ENCODE measurements around the gene SYT9.

Gene SYT9

GRCh38 chr11:7442588-7443215 is 191.0 kb downstream of the SYT9 start:
- H3K9me3 ChIP-seq (ENCODE audit: control insufficient read depth, insufficient read depth, low read length): no peaks in the 10 kb centered on the region
- no peaks in the 10 kb centered on the region for H3K4me1 ChIP-seq (ENCODE audit: control insufficient read depth, insufficient read depth, low read length)
- H3K27me3 ChIP-seq (ENCODE audit: control insufficient read depth, insufficient read depth, low read length): no peaks in the 10 kb centered on the region
- DNase-seq (ENCODE audit: low read depth, low spot score): peak; percentile 41
- no CpG with 5 or more reads among the region's 6 CpGs for WGBS (ENCODE audit: insufficient coverage, insufficient read length)
- no peak overlapping the region for H3K27ac ChIP-seq (ENCODE audit: low read length)
- H3K36me3 ChIP-seq (ENCODE audit: control insufficient read depth, insufficient read depth, low read length): no peaks in the 10 kb centered on the region
- no peak overlapping the region for H3K4me3 ChIP-seq (ENCODE audit: low read length)

GRCh38 chr11:7444091-7444981 is 192.6 kb downstream of the SYT9 start:
- no peaks in the 10 kb centered on the region for H3K9me3 ChIP-seq (ENCODE audit: control insufficient read depth, insufficient read depth, low read length)
- H3K4me1 ChIP-seq (ENCODE audit: control insufficient read depth, insufficient read depth, low read length): no peaks in the 10 kb centered on the region
- no peaks in the 10 kb centered on the region for H3K36me3 ChIP-seq (ENCODE audit: control insufficient read depth, insufficient read depth, low read length)
- H3K4me3 ChIP-seq (ENCODE audit: low read length): no peak overlapping the region
- no peaks in the 10 kb centered on the region for H3K27me3 ChIP-seq (ENCODE audit: control insufficient read depth, insufficient read depth, low read length)
- H3K27ac ChIP-seq (ENCODE audit: low read length): no peak overlapping the region
- no peak for DNase-seq (ENCODE audit: low read depth, low spot score)
- WGBS (ENCODE audit: insufficient coverage, insufficient read length): no CpG with 5 or more reads among the region's 6 CpGs

DNA sequence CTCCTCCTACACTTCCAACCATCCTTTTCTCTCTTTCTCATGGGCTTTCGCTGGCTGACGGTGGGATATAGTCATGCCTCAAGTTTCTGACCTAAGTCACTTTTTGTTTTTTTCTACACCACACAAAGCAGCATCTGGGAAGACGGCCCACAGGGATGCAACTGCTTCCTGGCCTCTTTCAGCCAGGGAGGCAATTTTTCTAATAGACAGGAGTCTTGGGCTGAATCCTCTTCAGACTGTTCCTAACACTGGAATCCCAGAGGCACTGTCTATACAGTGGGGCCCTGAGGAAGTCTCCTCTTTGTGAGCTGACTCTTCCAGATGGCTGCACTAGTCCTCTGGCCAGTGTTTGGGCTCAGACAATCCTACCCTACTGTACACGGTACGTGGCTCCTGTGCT is 193.9 kb downstream of the SYT9 start:
- Histone ChIP-seq H3K36me3 (ENCODE audit: control insufficient read depth, insufficient read depth, low read length) (no peaks in the 10 kb centered on the region), H3K4me3 (ENCODE audit: low read length) (no peak overlapping the region), H3K9me3 (ENCODE audit: control insufficient read depth, insufficient read depth, low read length) (no peaks in the 10 kb centered on the region), H3K27ac (ENCODE audit: low read length) (no peak overlapping the region), H3K27me3 (ENCODE audit: control insufficient read depth, insufficient read depth, low read length) (no peaks in the 10 kb centered on the region), H3K4me1 (ENCODE audit: control insufficient read depth, insufficient read depth, low read length) (no peaks in the 10 kb centered on the region)
- WGBS (ENCODE audit: insufficient coverage, insufficient read length): no CpG with 5 or more reads among the region's 5 CpGs
- no peak for DNase-seq (ENCODE audit: low read depth, low spot score)

- no peaks in the 10 kb centered on the region for H3K36me3 ChIP-seq (ENCODE audit: control insufficient read depth, insufficient read depth, low read length)
- H3K27ac ChIP-seq (ENCODE audit: low read length): no peak overlapping the region
- no CpG with 5 or more reads among the region's 12 CpGs for WGBS (ENCODE audit: insufficient coverage, insufficient read length)
- H3K9me3 ChIP-seq (ENCODE audit: control insufficient read depth, insufficient read depth, low read length): no peaks in the 10 kb centered on the region
- H3K4me1 ChIP-seq (ENCODE audit: control insufficient read depth, insufficient read depth, low read length): no peaks in the 10 kb centered on the region
- peak; percentile 9 for DNase-seq (ENCODE audit: low read depth, low spot score)
- H3K27me3 ChIP-seq (ENCODE audit: control insufficient read depth, insufficient read depth, low read length): no peaks in the 10 kb centered on the region
- H3K4me3 ChIP-seq (ENCODE audit: low read length): no peak overlapping the region
Observed at GRCh38 chr11:7448201-7448600, 196.5 kb downstream of the SYT9 start.

GRCh38 chr11:7449211-7449840 is 197.6 kb downstream of the SYT9 start:
- Histone ChIP-seq H3K36me3 (ENCODE audit: control insufficient read depth, insufficient read depth, low read length) (no peaks in the 10 kb centered on the region), H3K4me3 (ENCODE audit: low read length) (no peak overlapping the region), H3K27me3 (ENCODE audit: control insufficient read depth, insufficient read depth, low read length) (no peaks in the 10 kb centered on the region), H3K4me1 (ENCODE audit: control insufficient read depth, insufficient read depth, low read length) (no peaks in the 10 kb centered on the region), H3K9me3 (ENCODE audit: control insufficient read depth, insufficient read depth, low read length) (no peaks in the 10 kb centered on the region), H3K27ac (ENCODE audit: low read length) (no peak overlapping the region)
- no peak for DNase-seq (ENCODE audit: low read depth, low spot score)
- WGBS (ENCODE audit: insufficient coverage, insufficient read length): no CpG with 5 or more reads among the region's 3 CpGs

DNA sequence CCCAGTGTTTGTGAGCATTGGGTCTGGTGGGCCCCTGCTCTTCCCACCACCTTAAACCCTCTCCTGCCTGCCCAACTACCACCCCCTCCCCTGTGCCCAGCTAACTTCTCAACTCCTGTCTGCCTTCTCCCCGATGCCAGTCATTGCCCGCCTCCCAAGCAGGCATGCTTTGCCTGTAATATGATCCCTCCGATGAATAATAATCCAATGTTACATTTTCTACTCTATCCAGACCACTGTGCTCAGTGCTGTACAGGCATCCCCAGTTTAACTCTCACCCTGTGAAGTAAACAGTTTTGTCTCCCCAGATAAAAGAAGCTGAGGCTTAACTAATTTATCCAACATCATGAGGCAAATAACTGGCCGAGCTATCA is 198.1 kb downstream of the SYT9 start:
- WGBS (ENCODE audit: insufficient coverage, insufficient read length): no CpG with 5 or more reads among the region's 4 CpGs

GRCh38 chr11:7450836-7451235 is 199.1 kb downstream of the SYT9 start:
- WGBS (ENCODE audit: insufficient coverage, insufficient read length): no CpG with 5 or more reads among the region's 3 CpGs
- Histone ChIP-seq H3K27ac (ENCODE audit: low read length) (no peak overlapping the region), H3K36me3 (ENCODE audit: control insufficient read depth, insufficient read depth, low read length) (no peaks in the 10 kb centered on the region), H3K4me3 (ENCODE audit: low read length) (no peak overlapping the region), H3K27me3 (ENCODE audit: control insufficient read depth, insufficient read depth, low read length) (no peaks in the 10 kb centered on the region), H3K9me3 (ENCODE audit: control insufficient read depth, insufficient read depth, low read length) (no peaks in the 10 kb centered on the region), H3K4me1 (ENCODE audit: control insufficient read depth, insufficient read depth, low read length) (no peaks in the 10 kb centered on the region)
- DNase-seq (ENCODE audit: low read depth, low spot score): no peak

More for the DNA sequence above, 198.1 kb downstream of the SYT9 start:
- no peak overlapping the region for H3K4me3 ChIP-seq (ENCODE audit: low read length)
- no peak overlapping the region for H3K27ac ChIP-seq (ENCODE audit: low read length)
- H3K27me3 ChIP-seq (ENCODE audit: control insufficient read depth, insufficient read depth, low read length): no peaks in the 10 kb centered on the region
- H3K36me3 ChIP-seq (ENCODE audit: control insufficient read depth, insufficient read depth, low read length): no peaks in the 10 kb centered on the region
- no peaks in the 10 kb centered on the region for H3K9me3 ChIP-seq (ENCODE audit: control insufficient read depth, insufficient read depth, low read length)
- no peaks in the 10 kb centered on the region for H3K4me1 ChIP-seq (ENCODE audit: control insufficient read depth, insufficient read depth, low read length)
- no peak for DNase-seq (ENCODE audit: low read depth, low spot score)

GRCh38 chr11:7451520-7451919 is 199.8 kb downstream of the SYT9 start:
- no peaks in the 10 kb centered on the region for H3K4me1 ChIP-seq (ENCODE audit: control insufficient read depth, insufficient read depth, low read length)
- no peaks in the 10 kb centered on the region for H3K9me3 ChIP-seq (ENCODE audit: control insufficient read depth, insufficient read depth, low read length)
- H3K27me3 ChIP-seq (ENCODE audit: control insufficient read depth, insufficient read depth, low read length): no peaks in the 10 kb centered on the region
- H3K36me3 ChIP-seq (ENCODE audit: control insufficient read depth, insufficient read depth, low read length): no peaks in the 10 kb centered on the region
- H3K4me3 ChIP-seq (ENCODE audit: low read length): no peak overlapping the region
- WGBS (ENCODE audit: insufficient coverage, insufficient read length): no CpG with 5 or more reads among the region's 3 CpGs
- DNase-seq (ENCODE audit: low read depth, low spot score): no peak
- no peak overlapping the region for H3K27ac ChIP-seq (ENCODE audit: low read length)

DNA sequence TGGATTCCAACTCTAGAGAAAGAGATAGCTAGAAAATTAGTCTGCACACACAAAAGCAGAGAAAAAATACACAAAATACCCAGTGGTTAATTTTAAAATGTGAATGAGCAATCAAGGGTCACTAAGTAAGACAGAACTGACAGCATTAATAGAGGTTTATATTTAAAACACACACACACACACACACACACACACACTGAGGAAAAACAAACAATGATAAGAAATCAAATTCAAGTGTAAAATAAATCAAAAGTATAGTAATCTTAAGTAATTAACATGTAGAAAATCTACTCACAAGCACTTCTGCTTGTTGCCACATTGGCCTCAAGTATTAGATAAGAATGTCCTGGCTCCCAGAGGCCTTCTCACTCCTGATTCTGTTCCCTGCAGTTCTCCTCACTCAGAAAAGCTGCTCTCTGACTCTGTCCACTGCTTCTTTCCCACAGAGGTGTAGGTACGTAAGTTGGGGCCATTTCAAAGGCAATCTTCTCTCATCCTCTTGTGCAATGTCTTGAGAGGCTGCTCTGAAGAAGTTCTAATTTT is 200.3 kb downstream of the SYT9 start:
- Histone ChIP-seq H3K27me3 (ENCODE audit: control insufficient read depth, insufficient read depth, low read length) (no peaks in the 10 kb centered on the region), H3K36me3 (ENCODE audit: control insufficient read depth, insufficient read depth, low read length) (no peaks in the 10 kb centered on the region), H3K9me3 (ENCODE audit: control insufficient read depth, insufficient read depth, low read length) (no peaks in the 10 kb centered on the region), H3K4me3 (ENCODE audit: low read length) (no peak overlapping the region), H3K27ac (ENCODE audit: low read length) (no peak overlapping the region), H3K4me1 (ENCODE audit: control insufficient read depth, insufficient read depth, low read length) (no peaks in the 10 kb centered on the region)
- no peak for DNase-seq (ENCODE audit: low read depth, low spot score)
- no CpG with 5 or more reads among the region's 1 CpG for WGBS (ENCODE audit: insufficient coverage, insufficient read length)

DNA sequence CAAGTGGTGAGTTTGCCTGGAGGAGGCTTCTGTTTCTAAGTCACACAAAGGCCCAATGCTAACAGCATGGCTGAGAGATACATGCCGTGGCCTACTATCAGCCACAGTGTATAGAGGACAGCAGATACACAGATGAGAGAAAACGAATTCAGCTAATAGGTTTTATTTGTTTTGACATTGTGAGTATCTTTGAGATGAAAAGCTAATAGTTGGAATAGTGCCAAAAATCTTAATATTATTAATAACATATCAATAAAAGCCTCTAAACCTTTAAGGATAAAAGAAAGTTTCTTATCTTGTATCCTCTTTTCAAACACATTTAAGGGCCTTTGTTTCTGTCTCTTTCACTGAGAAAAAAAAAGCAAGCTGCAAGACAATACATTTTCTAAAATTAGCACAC is 203.2 kb downstream of the SYT9 start:
- Histone ChIP-seq H3K27ac (ENCODE audit: low read length) (no peak overlapping the region), H3K27me3 (ENCODE audit: control insufficient read depth, insufficient read depth, low read length) (no peaks in the 10 kb centered on the region), H3K4me3 (ENCODE audit: low read length) (no peak overlapping the region), H3K36me3 (ENCODE audit: control insufficient read depth, insufficient read depth, low read length) (no peaks in the 10 kb centered on the region), H3K9me3 (ENCODE audit: control insufficient read depth, insufficient read depth, low read length) (no peaks in the 10 kb centered on the region), H3K4me1 (ENCODE audit: control insufficient read depth, insufficient read depth, low read length) (no peaks in the 10 kb centered on the region)
- no peak for DNase-seq (ENCODE audit: low read depth, low spot score)
- WGBS (ENCODE audit: insufficient coverage, insufficient read length): no CpG with 5 or more reads among the region's 2 CpGs
